GM23338 (cell line): ENCODE results near the gene LMAN1L.

ENCODE experiments used
- CREB1 ChIP-seq: fragments of 250-450 bp; sonication (Bioruptor Pico); IDR thresholded peaks from 2 replicates; pipeline ENCODE4 v1.5.0; 2020; ENCODE audit warnings: low read depth, mild to moderate bottlenecking, moderate library complexity
- EZH2 ChIP-seq: fragments of 200-600 bp; sonication (generic); IDR thresholded peaks from one replicate; pipeline ENCODE4 v1.8.0; 2017; ENCODE audit warnings: antibody characterized with exemption, mild to moderate bottlenecking, low read depth; ENCODE audit not compliant: unreplicated experiment
- EZH2phosphoT487 ChIP-seq: fragments of 200-600 bp; sonication (generic); IDR thresholded peaks from one replicate; pipeline ENCODE4 v1.8.1; 2018; ENCODE audit warnings: antibody characterized with exemption; ENCODE audit not compliant: unreplicated experiment
- JUNB ChIP-seq: IDR thresholded peaks from one replicate; pipeline ENCODE4 v1.6.1; 2016; ENCODE audit warnings: antibody characterized with exemption; ENCODE audit not compliant: unreplicated experiment
- NANOG ChIP-seq: IDR thresholded peaks from 2 replicates; pipeline ENCODE4 v1.6.1; 2016; ENCODE audit warnings: antibody characterized with exemption, borderline replicate concordance
- POLR2AphosphoS5 ChIP-seq: IDR thresholded peaks from 2 replicates; pipeline ENCODE4 v1.6.1; 2016; ENCODE audit warnings: antibody characterized with exemption, low read depth
- REST ChIP-seq: IDR thresholded peaks from one replicate; pipeline ENCODE4 v1.6.1; 2018; ENCODE audit warnings: antibody characterized with exemption; ENCODE audit not compliant: unreplicated experiment
- STAT1 ChIP-seq: IDR thresholded peaks from one replicate; pipeline ENCODE4 v1.6.1; 2016; ENCODE audit warnings: antibody characterized with exemption; ENCODE audit not compliant: unreplicated experiment
- ZNF114 ChIP-seq: fragments of 250-450 bp; sonication (Bioruptor Pico); IDR thresholded peaks from 2 replicates; pipeline ENCODE4 v1.5.0; 2020; ENCODE audit warnings: mild to moderate bottlenecking, moderate library complexity
- ZNF331 ChIP-seq: fragments of 250-450 bp; sonication (Bioruptor Pico); IDR thresholded peaks from 2 replicates; pipeline ENCODE4 v1.5.0; 2020; ENCODE audit warnings: low read depth, mild to moderate bottlenecking, moderate library complexity
- TF ChIP-seq, protein P1 (sequence below), 2 experiments: fragments of 200-600 bp in 1 of 2; sonication (generic) in 1 of 2; conservative IDR thresholded peaks; 2 replicates each; pipeline versions ENCODE4 v1.5.1 to v1.6.1; 2016 to 2017; ENCODE audit warnings: antibody characterized with exemption in 2 of 2, low read depth in 2 of 2, mild to moderate bottlenecking in 2 of 2, moderate library complexity in 1 of 2
- TF ChIP-seq, protein P2 (sequence below): IDR thresholded peaks from 2 replicates; pipeline ENCODE4 v1.6.1; 2016; ENCODE audit warnings: antibody characterized with exemption

DNA sequence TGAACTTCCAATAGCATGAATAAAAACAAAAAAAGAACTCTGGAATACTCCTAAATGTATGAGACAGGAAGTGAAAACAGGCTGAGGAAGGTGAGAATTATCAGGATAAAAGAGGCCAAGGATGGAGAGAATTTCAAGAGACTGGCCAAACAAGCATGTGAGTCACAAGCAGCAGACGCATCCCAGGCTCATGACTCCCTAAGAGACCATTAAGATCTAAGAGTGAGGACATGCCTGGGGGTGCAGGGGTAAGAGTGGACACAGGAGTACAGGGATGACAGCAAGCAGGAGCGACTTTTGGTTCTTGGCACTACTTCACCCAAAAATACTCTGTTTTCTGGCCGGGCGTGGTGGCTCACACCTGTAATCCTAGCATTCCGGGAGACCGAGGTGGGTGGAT lies 53.5 kb downstream of the LMAN1L start:
- TF ChIP-seq POLR2AphosphoS5 (no peak), REST (no peak), STAT1 (no peak), EZH2 (no peak), EZH2phosphoT487 (no peak), JUNB (no peak), CREB1 (CRISPR knock-in tag) (no peak), NANOG (no peak), ZNF114 (CRISPR knock-in tag) (no peak), ZNF331 (CRISPR knock-in tag) (no peak)
- TF ChIP-seq, protein P1, sequence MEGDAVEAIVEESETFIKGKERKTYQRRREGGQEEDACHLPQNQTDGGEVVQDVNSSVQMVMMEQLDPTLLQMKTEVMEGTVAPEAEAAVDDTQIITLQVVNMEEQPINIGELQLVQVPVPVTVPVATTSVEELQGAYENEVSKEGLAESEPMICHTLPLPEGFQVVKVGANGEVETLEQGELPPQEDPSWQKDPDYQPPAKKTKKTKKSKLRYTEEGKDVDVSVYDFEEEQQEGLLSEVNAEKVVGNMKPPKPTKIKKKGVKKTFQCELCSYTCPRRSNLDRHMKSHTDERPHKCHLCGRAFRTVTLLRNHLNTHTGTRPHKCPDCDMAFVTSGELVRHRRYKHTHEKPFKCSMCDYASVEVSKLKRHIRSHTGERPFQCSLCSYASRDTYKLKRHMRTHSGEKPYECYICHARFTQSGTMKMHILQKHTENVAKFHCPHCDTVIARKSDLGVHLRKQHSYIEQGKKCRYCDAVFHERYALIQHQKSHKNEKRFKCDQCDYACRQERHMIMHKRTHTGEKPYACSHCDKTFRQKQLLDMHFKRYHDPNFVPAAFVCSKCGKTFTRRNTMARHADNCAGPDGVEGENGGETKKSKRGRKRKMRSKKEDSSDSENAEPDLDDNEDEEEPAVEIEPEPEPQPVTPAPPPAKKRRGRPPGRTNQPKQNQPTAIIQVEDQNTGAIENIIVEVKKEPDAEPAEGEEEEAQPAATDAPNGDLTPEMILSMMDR (conservative IDR thresholded peaks at IDR 0.05; ENCODE audit: low read depth in 2 of 2) = no peak
- TF ChIP-seq, protein P2, sequence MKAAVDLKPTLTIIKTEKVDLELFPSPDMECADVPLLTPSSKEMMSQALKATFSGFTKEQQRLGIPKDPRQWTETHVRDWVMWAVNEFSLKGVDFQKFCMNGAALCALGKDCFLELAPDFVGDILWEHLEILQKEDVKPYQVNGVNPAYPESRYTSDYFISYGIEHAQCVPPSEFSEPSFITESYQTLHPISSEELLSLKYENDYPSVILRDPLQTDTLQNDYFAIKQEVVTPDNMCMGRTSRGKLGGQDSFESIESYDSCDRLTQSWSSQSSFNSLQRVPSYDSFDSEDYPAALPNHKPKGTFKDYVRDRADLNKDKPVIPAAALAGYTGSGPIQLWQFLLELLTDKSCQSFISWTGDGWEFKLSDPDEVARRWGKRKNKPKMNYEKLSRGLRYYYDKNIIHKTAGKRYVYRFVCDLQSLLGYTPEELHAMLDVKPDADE = no peak
